GM23338 (cell line): ENCODE measurements around the gene RBM33. TPM values are rescaled to one million over a fixed set of nuclear protein-coding genes. Genes with fewer than 3 reads are reported as not detected.

Source experiments
- ATAC-seq: fragments of 200-7000 bp; cut with Tn5 transposase; 3 replicates; pipeline ENCODE4 v1.9.1; 2020
- DNase-seq: peaks from one replicate; pipeline ENCODE4 v3.0.0-alpha.2; 2015; ENCODE audit warnings: low spot score
- H2AFZ ChIP-seq: fragments of 200-600 bp; sonication (generic); 2 replicates; pipeline ENCODE4 v1.8.0; 2016; ENCODE audit warnings: antibody characterized with exemption, mild to moderate bottlenecking, moderate library complexity
- H3F3A ChIP-seq: fragments of 200-600 bp; sonication (generic); replicated peaks from 2 replicates; pipeline ENCODE4 v1.8.0; 2017; ENCODE audit warnings: antibody characterized with exemption, mixed run types, low read depth
- H3K27ac ChIP-seq: fragments of 200-600 bp; sonication (generic); 2 replicates; pipeline ENCODE4 v1.6.1; 2016; ENCODE audit warnings: low read depth
- H3K27me3 ChIP-seq: fragments of 200-600 bp; sonication (generic); 2 replicates; pipeline ENCODE4 v1.8.0; 2016; ENCODE audit warnings: mild to moderate bottlenecking, mixed run types, moderate library complexity; ENCODE audit not compliant: insufficient read depth
- H3K36me3 ChIP-seq: fragments of 200-600 bp; sonication (generic); 2 replicates; pipeline ENCODE4 v1.8.0; 2016; ENCODE audit warnings: mild to moderate bottlenecking; ENCODE audit not compliant: insufficient read depth
- H3K4me1 ChIP-seq: fragments of 200-600 bp; sonication (generic); 2 replicates; pipeline ENCODE4 v1.8.0; 2016; ENCODE audit warnings: mild to moderate bottlenecking, moderate library complexity; ENCODE audit not compliant: insufficient read depth
- H3K4me2 ChIP-seq: fragments of 200-600 bp; sonication (generic); 2 replicates; pipeline ENCODE4 v1.7.1; 2017; ENCODE audit warnings: mixed run types
- H3K4me3 ChIP-seq: fragments of 200-600 bp; sonication (generic); 2 replicates; pipeline ENCODE4 v1.6.1; 2016; ENCODE audit warnings: mixed run types
- H3K79me2 ChIP-seq: fragments of 200-600 bp; sonication (generic); replicated peaks from 2 replicates; pipeline ENCODE4 v1.8.0; 2017; ENCODE audit warnings: mild to moderate bottlenecking; ENCODE audit not compliant: insufficient read depth
- H3K9me2 ChIP-seq: fragments of 200-600 bp; sonication (generic); 2 replicates; pipeline ENCODE4 v1.8.0; 2017; ENCODE audit not compliant: insufficient read depth
- H4K20me1 ChIP-seq: fragments of 200-600 bp; sonication (generic); replicated peaks from 2 replicates; pipeline ENCODE4 v1.8.0; 2017; ENCODE audit warnings: mild to moderate bottlenecking; ENCODE audit not compliant: insufficient read depth
- H3K27ac Mint-ChIP-seq: 2 replicates; pipeline ENCODE4 v1.8.0; 2020; ENCODE audit warnings: inconsistent platforms, mild to moderate bottlenecking, moderate library complexity, mixed read lengths
- H3K27me3 Mint-ChIP-seq: 3 replicates; pipeline ENCODE4 v1.8.0; 2022; ENCODE audit warnings: low read depth, mild to moderate bottlenecking, moderate library complexity, mixed read lengths, inconsistent platforms; ENCODE audit not compliant: insufficient read depth, poor library complexity
- H3K36me3 Mint-ChIP-seq: 3 replicates; pipeline ENCODE4 v1.8.0; 2021; ENCODE audit warnings: low read depth, mild to moderate bottlenecking, inconsistent platforms, moderate library complexity, mixed read lengths
- H3K4me1 Mint-ChIP-seq: 3 replicates; pipeline ENCODE4 v1.8.0; 2020; ENCODE audit warnings: mild to moderate bottlenecking, inconsistent platforms, mixed read lengths
- H3K4me3 Mint-ChIP-seq: 3 replicates; pipeline ENCODE4 v1.8.0; 2021; ENCODE audit warnings: moderate library complexity, mild to moderate bottlenecking, inconsistent platforms, mixed read lengths
- H3K9me3 Mint-ChIP-seq: 3 replicates; pipeline ENCODE4 v1.8.0; 2020; ENCODE audit warnings: moderate library complexity, mild to moderate bottlenecking, inconsistent platforms, mixed read lengths
- CREB1 ChIP-seq: fragments of 250-450 bp; sonication (Bioruptor Pico); IDR thresholded peaks from 2 replicates; pipeline ENCODE4 v1.5.0; 2020; ENCODE audit warnings: low read depth, mild to moderate bottlenecking, moderate library complexity
- EZH2 ChIP-seq: fragments of 200-600 bp; sonication (generic); IDR thresholded peaks from one replicate; pipeline ENCODE4 v1.8.0; 2017; ENCODE audit warnings: antibody characterized with exemption, mild to moderate bottlenecking, low read depth; ENCODE audit not compliant: unreplicated experiment
- EZH2phosphoT487 ChIP-seq: fragments of 200-600 bp; sonication (generic); IDR thresholded peaks from one replicate; pipeline ENCODE4 v1.8.1; 2018; ENCODE audit warnings: antibody characterized with exemption; ENCODE audit not compliant: unreplicated experiment
- JUNB ChIP-seq: IDR thresholded peaks from one replicate; pipeline ENCODE4 v1.6.1; 2016; ENCODE audit warnings: antibody characterized with exemption; ENCODE audit not compliant: unreplicated experiment
- NANOG ChIP-seq: IDR thresholded peaks from 2 replicates; pipeline ENCODE4 v1.6.1; 2016; ENCODE audit warnings: antibody characterized with exemption, borderline replicate concordance
- POLR2AphosphoS5 ChIP-seq: IDR thresholded peaks from 2 replicates; pipeline ENCODE4 v1.6.1; 2016; ENCODE audit warnings: antibody characterized with exemption, low read depth
- STAT1 ChIP-seq: IDR thresholded peaks from one replicate; pipeline ENCODE4 v1.6.1; 2016; ENCODE audit warnings: antibody characterized with exemption; ENCODE audit not compliant: unreplicated experiment
- ZNF114 ChIP-seq: fragments of 250-450 bp; sonication (Bioruptor Pico); IDR thresholded peaks from 2 replicates; pipeline ENCODE4 v1.5.0; 2020; ENCODE audit warnings: mild to moderate bottlenecking, moderate library complexity
- ZNF331 ChIP-seq: fragments of 250-450 bp; sonication (Bioruptor Pico); IDR thresholded peaks from 2 replicates; pipeline ENCODE4 v1.5.0; 2020; ENCODE audit warnings: low read depth, mild to moderate bottlenecking, moderate library complexity
- polyA plus RNA-seq: library from polyadenylated mRNA; unstranded; fragments of >200 nt; fragmentation: Nextera tagmentation; extraction: Ambion mirVana; gene quantifications from 2 replicates; pipeline ENCODE4 v1.2.1, GENCODE V29; 2016
- total RNA-seq: library from RNA; depleted of rRNA; stranded (reverse); fragments of >200 nt; shearing (Covaris generic); gene quantifications from 2 replicates; pipeline ENCODE4 v1.2.3, GENCODE V29; 2014
- TF ChIP-seq, protein P1 (sequence below): IDR thresholded peaks from 2 replicates; pipeline ENCODE4 v1.6.1; 2016; ENCODE audit warnings: antibody characterized with exemption
- TF ChIP-seq, protein P2 (sequence below), 2 experiments: fragments of 200-600 bp in 1 of 2; sonication (generic) in 1 of 2; conservative IDR thresholded peaks; 2 replicates each; pipeline versions ENCODE4 v1.5.1 to v1.6.1; 2016 to 2017; ENCODE audit warnings: antibody characterized with exemption in 2 of 2, low read depth in 2 of 2, mild to moderate bottlenecking in 2 of 2, moderate library complexity in 1 of 2
- TF ChIP-seq, protein P3 (sequence below): IDR thresholded peaks from one replicate; pipeline ENCODE4 v1.6.1; 2018; ENCODE audit warnings: antibody characterized with exemption; ENCODE audit not compliant: unreplicated experiment
- TF ChIP-seq, protein P4 (sequence below): fragments of 250-450 bp; sonication (Bioruptor Pico); IDR thresholded peaks from 2 replicates; pipeline ENCODE4 v1.5.0; 2020; ENCODE audit warnings: mild to moderate bottlenecking, moderate library complexity

RBM33 gene
- total and polyA plus RNA-seq, 2 experiments from 2014 or later: 47.7 to 94.7 TPM

DNA sequence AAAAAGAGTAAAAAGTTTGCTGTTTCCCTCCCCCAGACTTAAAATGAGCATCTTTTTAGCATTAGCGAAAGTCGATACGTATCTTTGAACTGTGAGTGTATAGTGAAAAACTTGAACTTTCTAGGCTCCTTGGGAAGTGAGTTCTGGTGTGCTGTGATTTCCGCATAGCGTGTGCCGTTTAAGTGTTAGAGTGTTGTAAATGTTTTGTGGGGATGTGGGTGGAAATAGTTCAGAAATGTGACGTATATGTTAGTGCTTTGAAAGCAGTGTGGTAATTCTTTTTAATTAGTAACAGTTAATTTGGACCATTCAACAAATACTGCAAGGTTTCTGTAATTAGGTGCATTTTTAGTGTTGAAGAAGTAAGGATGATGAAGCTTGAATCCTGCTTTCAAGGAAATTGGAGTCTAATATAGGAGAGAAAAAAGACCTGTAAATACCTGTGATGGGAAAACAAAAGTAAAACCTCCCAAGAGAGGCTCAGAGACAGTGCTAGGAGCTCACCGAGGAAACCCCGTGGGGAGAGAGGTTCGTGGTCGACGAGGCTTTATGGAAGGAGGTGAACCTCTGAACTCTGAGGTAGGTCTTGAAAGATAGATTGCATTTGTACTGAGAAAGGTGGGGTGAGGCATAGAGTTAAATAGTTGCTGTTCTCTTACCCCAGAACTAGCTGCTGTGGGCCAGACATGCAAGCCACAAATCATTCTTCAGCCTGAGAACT is 40.8 kb downstream of the RBM33 start:
- Mint-ChIP-seq H3K27me3 (peaks cover 2% of the 10 kb centered on the region), H3K4me3 (no peak overlapping the region), H3K4me1 (peaks cover 51% of the 10 kb centered on the region), H3K27ac (no peak overlapping the region; the same call in 1 of the 2 replicates), H3K9me3 (peaks cover 13% of the 10 kb centered on the region), H3K36me3 (peaks cover 56% of the 10 kb centered on the region)
- no peak for DNase-seq
- no peak overlapping the region for H2AFZ ChIP-seq
- peaks cover 30% of the 10 kb centered on the region for H4K20me1 ChIP-seq
- H3K27me3 ChIP-seq: no peaks in the 10 kb centered on the region
- no peak overlapping the region for H3K4me3 ChIP-seq
- H3K9me2 ChIP-seq: no peaks in the 10 kb centered on the region
- no peaks in the 10 kb centered on the region for H3F3A ChIP-seq
- no peak for TF ChIP-seq JUNB
- TF ChIP-seq EZH2phosphoT487: no peak
- no peak for TF ChIP-seq POLR2AphosphoS5
- TF ChIP-seq, protein P1, sequence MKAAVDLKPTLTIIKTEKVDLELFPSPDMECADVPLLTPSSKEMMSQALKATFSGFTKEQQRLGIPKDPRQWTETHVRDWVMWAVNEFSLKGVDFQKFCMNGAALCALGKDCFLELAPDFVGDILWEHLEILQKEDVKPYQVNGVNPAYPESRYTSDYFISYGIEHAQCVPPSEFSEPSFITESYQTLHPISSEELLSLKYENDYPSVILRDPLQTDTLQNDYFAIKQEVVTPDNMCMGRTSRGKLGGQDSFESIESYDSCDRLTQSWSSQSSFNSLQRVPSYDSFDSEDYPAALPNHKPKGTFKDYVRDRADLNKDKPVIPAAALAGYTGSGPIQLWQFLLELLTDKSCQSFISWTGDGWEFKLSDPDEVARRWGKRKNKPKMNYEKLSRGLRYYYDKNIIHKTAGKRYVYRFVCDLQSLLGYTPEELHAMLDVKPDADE: no peak
- TF ChIP-seq ZNF331 (CRISPR knock-in tag): no peak
- TF ChIP-seq, protein P2, sequence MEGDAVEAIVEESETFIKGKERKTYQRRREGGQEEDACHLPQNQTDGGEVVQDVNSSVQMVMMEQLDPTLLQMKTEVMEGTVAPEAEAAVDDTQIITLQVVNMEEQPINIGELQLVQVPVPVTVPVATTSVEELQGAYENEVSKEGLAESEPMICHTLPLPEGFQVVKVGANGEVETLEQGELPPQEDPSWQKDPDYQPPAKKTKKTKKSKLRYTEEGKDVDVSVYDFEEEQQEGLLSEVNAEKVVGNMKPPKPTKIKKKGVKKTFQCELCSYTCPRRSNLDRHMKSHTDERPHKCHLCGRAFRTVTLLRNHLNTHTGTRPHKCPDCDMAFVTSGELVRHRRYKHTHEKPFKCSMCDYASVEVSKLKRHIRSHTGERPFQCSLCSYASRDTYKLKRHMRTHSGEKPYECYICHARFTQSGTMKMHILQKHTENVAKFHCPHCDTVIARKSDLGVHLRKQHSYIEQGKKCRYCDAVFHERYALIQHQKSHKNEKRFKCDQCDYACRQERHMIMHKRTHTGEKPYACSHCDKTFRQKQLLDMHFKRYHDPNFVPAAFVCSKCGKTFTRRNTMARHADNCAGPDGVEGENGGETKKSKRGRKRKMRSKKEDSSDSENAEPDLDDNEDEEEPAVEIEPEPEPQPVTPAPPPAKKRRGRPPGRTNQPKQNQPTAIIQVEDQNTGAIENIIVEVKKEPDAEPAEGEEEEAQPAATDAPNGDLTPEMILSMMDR (conservative IDR thresholded peaks at IDR 0.05; ENCODE audit: low read depth in 2 of 2): no peak
- TF ChIP-seq ZNF114 (CRISPR knock-in tag): no peak
- no peak for TF ChIP-seq STAT1
- TF ChIP-seq, protein P3, sequence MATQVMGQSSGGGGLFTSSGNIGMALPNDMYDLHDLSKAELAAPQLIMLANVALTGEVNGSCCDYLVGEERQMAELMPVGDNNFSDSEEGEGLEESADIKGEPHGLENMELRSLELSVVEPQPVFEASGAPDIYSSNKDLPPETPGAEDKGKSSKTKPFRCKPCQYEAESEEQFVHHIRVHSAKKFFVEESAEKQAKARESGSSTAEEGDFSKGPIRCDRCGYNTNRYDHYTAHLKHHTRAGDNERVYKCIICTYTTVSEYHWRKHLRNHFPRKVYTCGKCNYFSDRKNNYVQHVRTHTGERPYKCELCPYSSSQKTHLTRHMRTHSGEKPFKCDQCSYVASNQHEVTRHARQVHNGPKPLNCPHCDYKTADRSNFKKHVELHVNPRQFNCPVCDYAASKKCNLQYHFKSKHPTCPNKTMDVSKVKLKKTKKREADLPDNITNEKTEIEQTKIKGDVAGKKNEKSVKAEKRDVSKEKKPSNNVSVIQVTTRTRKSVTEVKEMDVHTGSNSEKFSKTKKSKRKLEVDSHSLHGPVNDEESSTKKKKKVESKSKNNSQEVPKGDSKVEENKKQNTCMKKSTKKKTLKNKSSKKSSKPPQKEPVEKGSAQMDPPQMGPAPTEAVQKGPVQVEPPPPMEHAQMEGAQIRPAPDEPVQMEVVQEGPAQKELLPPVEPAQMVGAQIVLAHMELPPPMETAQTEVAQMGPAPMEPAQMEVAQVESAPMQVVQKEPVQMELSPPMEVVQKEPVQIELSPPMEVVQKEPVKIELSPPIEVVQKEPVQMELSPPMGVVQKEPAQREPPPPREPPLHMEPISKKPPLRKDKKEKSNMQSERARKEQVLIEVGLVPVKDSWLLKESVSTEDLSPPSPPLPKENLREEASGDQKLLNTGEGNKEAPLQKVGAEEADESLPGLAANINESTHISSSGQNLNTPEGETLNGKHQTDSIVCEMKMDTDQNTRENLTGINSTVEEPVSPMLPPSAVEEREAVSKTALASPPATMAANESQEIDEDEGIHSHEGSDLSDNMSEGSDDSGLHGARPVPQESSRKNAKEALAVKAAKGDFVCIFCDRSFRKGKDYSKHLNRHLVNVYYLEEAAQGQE: no peak
- TF ChIP-seq, protein P4, sequence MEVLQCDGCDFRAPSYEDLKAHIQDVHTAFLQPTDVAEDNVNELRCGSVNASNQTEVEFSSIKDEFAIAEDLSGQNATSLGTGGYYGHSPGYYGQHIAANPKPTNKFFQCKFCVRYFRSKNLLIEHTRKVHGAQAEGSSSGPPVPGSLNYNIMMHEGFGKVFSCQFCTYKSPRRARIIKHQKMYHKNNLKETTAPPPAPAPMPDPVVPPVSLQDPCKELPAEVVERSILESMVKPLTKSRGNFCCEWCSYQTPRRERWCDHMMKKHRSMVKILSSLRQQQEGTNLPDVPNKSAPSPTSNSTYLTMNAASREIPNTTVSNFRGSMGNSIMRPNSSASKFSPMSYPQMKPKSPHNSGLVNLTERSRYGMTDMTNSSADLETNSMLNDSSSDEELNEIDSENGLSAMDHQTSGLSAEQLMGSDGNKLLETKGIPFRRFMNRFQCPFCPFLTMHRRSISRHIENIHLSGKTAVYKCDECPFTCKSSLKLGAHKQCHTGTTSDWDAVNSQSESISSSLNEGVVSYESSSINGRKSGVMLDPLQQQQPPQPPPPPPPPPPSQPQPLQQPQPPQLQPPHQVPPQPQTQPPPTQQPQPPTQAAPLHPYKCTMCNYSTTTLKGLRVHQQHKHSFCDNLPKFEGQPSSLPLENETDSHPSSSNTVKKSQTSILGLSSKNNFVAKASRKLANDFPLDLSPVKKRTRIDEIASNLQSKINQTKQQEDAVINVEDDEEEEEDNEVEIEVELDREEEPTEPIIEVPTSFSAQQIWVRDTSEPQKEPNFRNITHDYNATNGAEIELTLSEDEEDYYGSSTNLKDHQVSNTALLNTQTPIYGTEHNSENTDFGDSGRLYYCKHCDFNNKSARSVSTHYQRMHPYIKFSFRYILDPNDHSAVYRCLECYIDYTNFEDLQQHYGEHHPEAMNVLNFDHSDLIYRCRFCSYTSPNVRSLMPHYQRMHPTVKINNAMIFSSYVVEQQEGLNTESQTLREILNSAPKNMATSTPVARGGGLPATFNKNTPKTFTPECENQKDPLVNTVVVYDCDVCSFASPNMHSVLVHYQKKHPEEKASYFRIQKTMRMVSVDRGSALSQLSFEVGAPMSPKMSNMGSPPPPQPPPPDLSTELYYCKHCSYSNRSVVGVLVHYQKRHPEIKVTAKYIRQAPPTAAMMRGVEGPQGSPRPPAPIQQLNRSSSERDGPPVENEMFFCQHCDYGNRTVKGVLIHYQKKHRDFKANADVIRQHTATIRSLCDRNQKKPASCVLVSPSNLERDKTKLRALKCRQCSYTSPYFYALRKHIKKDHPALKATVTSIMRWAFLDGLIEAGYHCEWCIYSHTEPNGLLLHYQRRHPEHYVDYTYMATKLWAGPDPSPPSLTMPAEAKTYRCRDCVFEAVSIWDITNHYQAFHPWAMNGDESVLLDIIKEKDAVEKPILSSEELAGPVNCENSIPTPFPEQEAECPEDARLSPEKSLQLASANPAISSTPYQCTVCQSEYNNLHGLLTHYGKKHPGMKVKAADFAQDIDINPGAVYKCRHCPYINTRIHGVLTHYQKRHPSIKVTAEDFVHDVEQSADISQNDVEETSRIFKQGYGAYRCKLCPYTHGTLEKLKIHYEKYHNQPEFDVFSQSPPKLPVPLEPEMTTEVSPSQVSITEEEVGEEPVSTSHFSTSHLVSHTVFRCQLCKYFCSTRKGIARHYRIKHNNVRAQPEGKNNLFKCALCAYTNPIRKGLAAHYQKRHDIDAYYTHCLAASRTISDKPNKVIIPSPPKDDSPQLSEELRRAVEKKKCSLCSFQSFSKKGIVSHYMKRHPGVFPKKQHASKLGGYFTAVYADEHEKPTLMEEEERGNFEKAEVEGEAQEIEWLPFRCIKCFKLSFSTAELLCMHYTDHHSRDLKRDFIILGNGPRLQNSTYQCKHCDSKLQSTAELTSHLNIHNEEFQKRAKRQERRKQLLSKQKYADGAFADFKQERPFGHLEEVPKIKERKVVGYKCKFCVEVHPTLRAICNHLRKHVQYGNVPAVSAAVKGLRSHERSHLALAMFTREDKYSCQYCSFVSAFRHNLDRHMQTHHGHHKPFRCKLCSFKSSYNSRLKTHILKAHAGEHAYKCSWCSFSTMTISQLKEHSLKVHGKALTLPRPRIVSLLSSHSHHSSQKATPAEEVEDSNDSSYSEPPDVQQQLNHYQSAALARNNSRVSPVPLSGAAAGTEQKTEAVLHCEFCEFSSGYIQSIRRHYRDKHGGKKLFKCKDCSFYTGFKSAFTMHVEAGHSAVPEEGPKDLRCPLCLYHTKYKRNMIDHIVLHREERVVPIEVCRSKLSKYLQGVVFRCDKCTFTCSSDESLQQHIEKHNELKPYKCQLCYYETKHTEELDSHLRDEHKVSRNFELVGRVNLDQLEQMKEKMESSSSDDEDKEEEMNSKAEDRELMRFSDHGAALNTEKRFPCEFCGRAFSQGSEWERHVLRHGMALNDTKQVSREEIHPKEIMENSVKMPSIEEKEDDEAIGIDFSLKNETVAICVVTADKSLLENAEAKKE (CRISPR knock-in tag): no peak
- no peak for TF ChIP-seq NANOG
- no peak for TF ChIP-seq CREB1
- no peak for TF ChIP-seq EZH2
- H3K4me2 ChIP-seq: 0 out of 2 replicates have a peak overlapping the region, but pooled peaks have one; percentile 8
- ATAC-seq: no peak
- H3K79me2 ChIP-seq: peaks cover 100% of the 10 kb centered on the region
- peaks cover 24% of the 10 kb centered on the region for H3K4me1 ChIP-seq
- H3K36me3 ChIP-seq: no peaks in the 10 kb centered on the region
- no peak overlapping the region; the same call in 1 of the 2 replicates for H3K27ac ChIP-seq
